HL-60 (cell line): ENCODE results near the gene GRB10.

Experiments
- CTCF ChIP-seq: IDR thresholded peaks from one replicate; pipeline ENCODE4 v1.5.1; 2011; ENCODE audit warnings: low read length, control low read depth, inconsistent platforms; ENCODE audit not compliant: insufficient read depth
- GABPA ChIP-seq: IDR thresholded peaks from 2 replicates; pipeline ENCODE4 v1.6.1; 2012; ENCODE audit warnings: low read depth

- no peak for TF ChIP-seq CTCF
- no peak for TF ChIP-seq GABPA
Observed at GRCh38 chr7:50739744-50740435, 42.8 kb downstream of the GRB10 start.
